Breast epithelium (tissue), 3 donors: ENCODE measurements around the gene MYNN.

ENCODE experiments used
- CTCF ChIP-seq, 3 donors: fragments of 450-650 bp; IDR thresholded peaks; one replicate each; pipeline ENCODE4 v1.5.1; 2016 to 2017; ENCODE audit warnings: antibody characterized with exemption in 3 of 3, mild to moderate bottlenecking in 3 of 3, moderate library complexity in 3 of 3
- POLR2A ChIP-seq: fragments of 450-650 bp; IDR thresholded peaks from one replicate; pipeline ENCODE4 v1.6.1; 2016; ENCODE audit warnings: antibody characterized with exemption, mild to moderate bottlenecking, moderate library complexity
- POLR2AphosphoS5 ChIP-seq, 3 donors: sonication (generic); formaldehyde crosslinking; IDR thresholded peaks; one replicate each; pipeline ENCODE4 v1.6.1; 2017; ENCODE audit warnings: antibody characterized with exemption in 3 of 3

GRCh38 chr3:169772897-169773816 lies at the start of gene MYNN:
- TF ChIP-seq POLR2AphosphoS5 (IDR thresholded peaks at IDR 0.05) (peak; percentile 99 to 100 (median 99)), CTCF (IDR thresholded peaks at IDR 0.05) (no peak), POLR2A (peak; percentile 99)
